ENCODE measurements around the gene TOX2.

The TOX2 gene

GRCh38 chr20:43921227-43921780, 6.7 kb downstream of the TOX2 start:
- no peak for TF ChIP-seq CTCF (IDR thresholded peaks at IDR 0.05; ENCODE audit: control insufficient read depth, extremely low read depth, insufficient read depth)
- no peak for DNase-seq (ENCODE audit: low read depth)
- H3K4me3 ChIP-seq (ENCODE audit: low read depth, low read length) = no peak overlapping the region

- DNase-seq (ENCODE audit: low read depth) = no peak
- no peak overlapping the region for H3K4me3 ChIP-seq (ENCODE audit: low read depth, low read length)
- TF ChIP-seq CTCF (IDR thresholded peaks at IDR 0.05; ENCODE audit: control insufficient read depth, extremely low read depth, insufficient read depth) = no peak
Observed at GRCh38 chr20:43922614-43923013, 8.0 kb downstream of the TOX2 start.

GRCh38 chr20:43923322-43923721, 8.7 kb downstream of the TOX2 start:
- TF ChIP-seq CTCF (IDR thresholded peaks at IDR 0.05; ENCODE audit: control insufficient read depth, extremely low read depth, insufficient read depth) = no peak
- DNase-seq (ENCODE audit: low read depth) = no peak

GRCh38 chr20:43923917-43924316, 9.3 kb downstream of the TOX2 start:
- TF ChIP-seq CTCF (IDR thresholded peaks at IDR 0.05; ENCODE audit: control insufficient read depth, extremely low read depth, insufficient read depth) = no peak
- DNase-seq (ENCODE audit: low read depth) = no peak
- no peak overlapping the region for H3K4me3 ChIP-seq (ENCODE audit: low read depth, low read length)

More at GRCh38 chr20:43923322-43923721, 8.7 kb downstream of the TOX2 start:
- H3K4me3 ChIP-seq (ENCODE audit: low read depth, low read length) = no peak overlapping the region

GRCh38 chr20:43925215-43925614, 10.6 kb downstream of the TOX2 start:
- TF ChIP-seq CTCF (IDR thresholded peaks at IDR 0.05; ENCODE audit: control insufficient read depth, extremely low read depth, insufficient read depth) = no peak
- no peak overlapping the region for H3K4me3 ChIP-seq (ENCODE audit: low read depth, low read length)
- no peak for DNase-seq (ENCODE audit: low read depth)

GRCh38 chr20:43925801-43926200, 11.1 kb downstream of the TOX2 start:
- no peak overlapping the region for H3K4me3 ChIP-seq (ENCODE audit: low read depth, low read length)
- no peak for DNase-seq (ENCODE audit: low read depth)
- no peak for TF ChIP-seq CTCF (IDR thresholded peaks at IDR 0.05; ENCODE audit: control insufficient read depth, extremely low read depth, insufficient read depth)
